DOHH2 (cell line): ENCODE results near the gene CDX1.

Source experiments
- H3F3A ChIP-seq: fragments of 200-600 bp; sonication (generic), shearing (Covaris generic); 2 replicates; pipeline ENCODE4 v1.6.0; 2016; ENCODE audit warnings: antibody characterized with exemption, mild to moderate bottlenecking; ENCODE audit not compliant: control insufficient read depth, insufficient read depth
- H3K27ac ChIP-seq: fragments of 200-600 bp; sonication (generic); 2 replicates; pipeline ENCODE4 v1.5.1; 2014; ENCODE audit warnings: low read depth, mild to moderate bottlenecking, low read length, moderate library complexity
- H3K27me3 ChIP-seq: fragments of 200-600 bp; sonication (generic); 2 replicates; pipeline ENCODE4 v1.6.1; 2014; ENCODE audit warnings: mild to moderate bottlenecking, low read length, mixed read lengths; ENCODE audit not compliant: control insufficient read depth
- H3K36me3 ChIP-seq: fragments of 200-600 bp; sonication (generic); 2 replicates; pipeline ENCODE4 v1.6.1; 2014; ENCODE audit warnings: mild to moderate bottlenecking, low read length, moderate library complexity, mixed read lengths; ENCODE audit not compliant: control insufficient read depth
- H3K4me1 ChIP-seq: fragments of 200-600 bp; sonication (generic); 2 replicates; pipeline ENCODE4 v1.6.1; 2014; ENCODE audit warnings: mild to moderate bottlenecking, low read length, mixed read lengths; ENCODE audit not compliant: control insufficient read depth
- H3K4me2 ChIP-seq: fragments of 200-600 bp; sonication (generic); 2 replicates; pipeline ENCODE4 v1.6.0; 2014; ENCODE audit warnings: mild to moderate bottlenecking, low read length, moderate library complexity
- H3K4me3 ChIP-seq: fragments of 200-600 bp; sonication (generic); 2 replicates; pipeline ENCODE4 v1.5.1; 2014; ENCODE audit warnings: mild to moderate bottlenecking, low read length, mixed read lengths
- H3K79me2 ChIP-seq: fragments of 200-600 bp; sonication (generic); 2 replicates; pipeline ENCODE4 v1.6.1; 2014; ENCODE audit warnings: mild to moderate bottlenecking, low read length, mixed read lengths; ENCODE audit not compliant: control insufficient read depth
- H3K9me2 ChIP-seq: fragments of 200-600 bp; sonication (generic); replicated peaks from 2 replicates; pipeline ENCODE4 v1.6.1; 2014; ENCODE audit warnings: mild to moderate bottlenecking, low read length, mixed read lengths; ENCODE audit not compliant: control insufficient read depth
- H3K9me3 ChIP-seq: fragments of 200-600 bp; sonication (generic); 2 replicates; pipeline ENCODE4 v1.6.1; 2014; ENCODE audit warnings: antibody characterized with exemption, low read length, mixed read lengths; ENCODE audit not compliant: control insufficient read depth, insufficient read depth
- H4K20me1 ChIP-seq: fragments of 200-600 bp; sonication (generic); 2 replicates; pipeline ENCODE4 v1.6.0; 2014; ENCODE audit warnings: low read depth, mild to moderate bottlenecking, antibody characterized with exemption, low read length, moderate library complexity; ENCODE audit not compliant: control insufficient read depth, insufficient read depth
- CTCF ChIP-seq: fragments of 200-600 bp; sonication (generic); IDR thresholded peaks from one replicate; pipeline ENCODE4 v1.5.1; 2014; ENCODE audit warnings: antibody characterized with exemption, mild to moderate bottlenecking, low read depth, low read length; ENCODE audit not compliant: poor library complexity, severe bottlenecking
- EZH2phosphoT487 ChIP-seq: fragments of 200-600 bp; sonication (generic); IDR thresholded peaks from 2 replicates; pipeline ENCODE4 v1.6.1; 2017; ENCODE audit warnings: borderline replicate concordance, mild to moderate bottlenecking, antibody characterized with exemption, low read length, moderate library complexity, mixed read lengths

CDX1 gene

GRCh38 chr5:150204590-150204960, 38.0 kb downstream of the CDX1 start:
- H3K79me2 ChIP-seq = no peaks in the 10 kb centered on the region
- H3K4me1 ChIP-seq = no peaks in the 10 kb centered on the region

GRCh38 chr5:150206098-150206778, 39.7 kb downstream of the CDX1 start:
- H4K20me1 ChIP-seq = no peaks in the 10 kb centered on the region
- peaks cover 18% of the 10 kb centered on the region for H3K27me3 ChIP-seq
- no peaks in the 10 kb centered on the region for H3K9me2 ChIP-seq
- no peaks in the 10 kb centered on the region for H3F3A ChIP-seq
- no peaks in the 10 kb centered on the region for H3K9me3 ChIP-seq
- no peaks in the 10 kb centered on the region for H3K4me1 ChIP-seq
- no peak overlapping the region for H3K27ac ChIP-seq
- H3K4me3 ChIP-seq = no peak overlapping the region
- H3K79me2 ChIP-seq = no peaks in the 10 kb centered on the region
- no peak overlapping the region for H3K4me2 ChIP-seq
- TF ChIP-seq CTCF (no peak), EZH2phosphoT487 (no peak)
- no peaks in the 10 kb centered on the region for H3K36me3 ChIP-seq

More at GRCh38 chr5:150204590-150204960, 38.0 kb downstream of the CDX1 start:
- TF ChIP-seq CTCF (no peak), EZH2phosphoT487 (no peak)
- no peak overlapping the region for H3K27ac ChIP-seq
- H3F3A ChIP-seq = no peaks in the 10 kb centered on the region
- no peaks in the 10 kb centered on the region for H4K20me1 ChIP-seq
- no peak overlapping the region for H3K4me2 ChIP-seq
- no peaks in the 10 kb centered on the region for H3K36me3 ChIP-seq
- H3K27me3 ChIP-seq = peaks cover 15% of the 10 kb centered on the region
- no peak overlapping the region for H3K4me3 ChIP-seq
- no peaks in the 10 kb centered on the region for H3K9me3 ChIP-seq
- H3K9me2 ChIP-seq = no peaks in the 10 kb centered on the region

GRCh38 chr5:150206779-150207115, 40.2 kb downstream of the CDX1 start:
- Histone ChIP-seq H3K27ac (no peak overlapping the region), H3K79me2 (no peaks in the 10 kb centered on the region), H3K27me3 (peaks cover 18% of the 10 kb centered on the region), H3K9me3 (no peaks in the 10 kb centered on the region), H3K36me3 (no peaks in the 10 kb centered on the region), H3K4me3 (no peak overlapping the region), H3K4me2 (no peak overlapping the region), H4K20me1 (no peaks in the 10 kb centered on the region), H3K9me2 (no peaks in the 10 kb centered on the region), H3F3A (no peaks in the 10 kb centered on the region), H3K4me1 (no peaks in the 10 kb centered on the region)
- TF ChIP-seq EZH2phosphoT487 (no peak), CTCF (no peak)
